Astrocyte of the spinal cord (primary cell): Measurements from ENCODE around the gene RASGRF2.

Experiments
- DNase-seq: peaks from one replicate; pipeline ENCODE4 v3.0.0; 2011; ENCODE audit warnings: low read depth, low spot score
- H3K4me3 ChIP-seq: 2 replicates; pipeline ENCODE4 v1.5.1; 2011; ENCODE audit warnings: low read depth, mild to moderate bottlenecking, low read length, moderate library complexity
- CTCF ChIP-seq: IDR thresholded peaks from 2 replicates; pipeline ENCODE4 v1.5.1; 2012; ENCODE audit warnings: low read depth, mild to moderate bottlenecking, low read length, inconsistent platforms
- in situ Hi-C: cut with HindIII; loops from 2 replicates; pipeline ENCODE4 v1.10.0; 2017; ENCODE audit warnings: low sequenced_read_pairs

The RASGRF2 gene

GRCh38 chr5:80973027-80973426 is 12.9 kb downstream of the RASGRF2 start:
- TF ChIP-seq CTCF = no peak
- in situ Hi-C loops = no loop called here
- peak; percentile 39 for DNase-seq
- no peak overlapping the region for H3K4me3 ChIP-seq

GRCh38 chr5:80975065-80975464 is 14.9 kb downstream of the RASGRF2 start:
- TF ChIP-seq CTCF = no peak
- H3K4me3 ChIP-seq = no peak overlapping the region
- in situ Hi-C loops = no loop called here
- peak; percentile 50 for DNase-seq

- TF ChIP-seq CTCF = no peak
- no peak overlapping the region for H3K4me3 ChIP-seq
- in situ Hi-C loops = no loop called here
- DNase-seq = no peak
Measured at GRCh38 chr5:80976985-80977384, 16.8 kb downstream of the RASGRF2 start.

- TF ChIP-seq CTCF = no peak
- no peak for DNase-seq
- in situ Hi-C loops = no loop called here
- H3K4me3 ChIP-seq = no peak overlapping the region
Measured at GRCh38 chr5:80977764-80978163, 17.6 kb downstream of the RASGRF2 start.

- no peak for DNase-seq
- in situ Hi-C loops = no loop called here
- no peak for TF ChIP-seq CTCF
Measured at GRCh38 chr5:80978772-80979317, 18.7 kb downstream of the RASGRF2 start.

GRCh38 chr5:80982093-80982492 is 21.9 kb downstream of the RASGRF2 start:
- no peak for DNase-seq
- in situ Hi-C loops = no loop called here
- no peak for TF ChIP-seq CTCF

More at GRCh38 chr5:80978772-80979317, 18.7 kb downstream of the RASGRF2 start:
- H3K4me3 ChIP-seq = no peak overlapping the region

More at GRCh38 chr5:80982093-80982492, 21.9 kb downstream of the RASGRF2 start:
- H3K4me3 ChIP-seq = no peak overlapping the region
